Omental fat pad (tissue), 4 donors: Measurements from ENCODE around the gene FLOT2. TPM values are rescaled to one million over a fixed set of nuclear protein-coding genes. Genes with fewer than 3 reads are reported as not detected.
"Not testable (repeated sequence)": the region's sequence is repeated elsewhere in the genome, so short reads cannot be mapped to it uniquely, and the experiment has no call there.

Experiments
- ATAC-seq: fragments of 150-250 bp; one replicate; pipeline ENCODE4 v1.9.1; 2016; ENCODE audit warnings: mild to moderate bottlenecking, moderate library complexity; ENCODE audit not compliant: low FRiP score
- DNase-seq: peaks from one replicate; pipeline ENCODE4 v3.0.0-alpha.2; 2019; ENCODE audit warnings: low spot score
- total RNA-seq, 4 donors: library from RNA; depleted of rRNA; stranded (reverse); fragments of >200 nt; gene quantifications; one replicate each; pipeline ENCODE4 v1.1.0, GENCODE V29; 2016
- TF ChIP-seq, protein P1 (sequence below), 3 donors: fragments of 450-650 bp; IDR thresholded peaks; one replicate each; pipeline ENCODE4 v1.5.1; 2016 to 2017; ENCODE audit warnings: antibody characterized with exemption in 3 of 3, mild to moderate bottlenecking in 3 of 3, moderate library complexity in 2 of 3

FLOT2 gene
- total RNA-seq, 4 donors from 2014 or later = 51.1 to 95.0 (median 68.3) TPM

DNA sequence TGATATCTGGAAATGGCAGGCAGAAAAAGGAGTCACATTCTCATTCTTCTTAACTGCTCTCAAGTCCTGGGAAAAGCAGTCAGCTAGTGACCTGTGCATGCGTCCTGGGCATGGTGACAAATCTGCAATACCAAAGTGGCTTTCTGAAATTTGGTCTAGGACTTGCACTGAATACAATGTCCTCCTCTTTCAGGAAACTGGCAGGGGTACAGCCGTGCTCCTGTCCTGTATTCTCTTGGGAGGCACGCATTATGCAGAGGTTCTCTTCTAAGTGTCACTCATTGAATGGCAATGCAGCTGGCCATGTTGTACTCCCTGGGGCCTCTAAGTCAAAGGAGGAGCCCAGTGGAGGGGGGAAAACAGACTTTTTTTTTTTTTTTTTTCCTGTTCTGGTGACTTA lies 43.1 kb upstream of the FLOT2 start:
- no peak for DNase-seq
- TF ChIP-seq, protein P1, sequence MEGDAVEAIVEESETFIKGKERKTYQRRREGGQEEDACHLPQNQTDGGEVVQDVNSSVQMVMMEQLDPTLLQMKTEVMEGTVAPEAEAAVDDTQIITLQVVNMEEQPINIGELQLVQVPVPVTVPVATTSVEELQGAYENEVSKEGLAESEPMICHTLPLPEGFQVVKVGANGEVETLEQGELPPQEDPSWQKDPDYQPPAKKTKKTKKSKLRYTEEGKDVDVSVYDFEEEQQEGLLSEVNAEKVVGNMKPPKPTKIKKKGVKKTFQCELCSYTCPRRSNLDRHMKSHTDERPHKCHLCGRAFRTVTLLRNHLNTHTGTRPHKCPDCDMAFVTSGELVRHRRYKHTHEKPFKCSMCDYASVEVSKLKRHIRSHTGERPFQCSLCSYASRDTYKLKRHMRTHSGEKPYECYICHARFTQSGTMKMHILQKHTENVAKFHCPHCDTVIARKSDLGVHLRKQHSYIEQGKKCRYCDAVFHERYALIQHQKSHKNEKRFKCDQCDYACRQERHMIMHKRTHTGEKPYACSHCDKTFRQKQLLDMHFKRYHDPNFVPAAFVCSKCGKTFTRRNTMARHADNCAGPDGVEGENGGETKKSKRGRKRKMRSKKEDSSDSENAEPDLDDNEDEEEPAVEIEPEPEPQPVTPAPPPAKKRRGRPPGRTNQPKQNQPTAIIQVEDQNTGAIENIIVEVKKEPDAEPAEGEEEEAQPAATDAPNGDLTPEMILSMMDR (IDR thresholded peaks at IDR 0.05) = no peak
- ATAC-seq = no peak

- ATAC-seq (no peak), DNase-seq (no peak)
- TF ChIP-seq, protein P1 (IDR thresholded peaks at IDR 0.05) = no peak
Measured at GRCh38 chr17:28940142-28940541, 42.6 kb upstream of the FLOT2 start.

- TF ChIP-seq, protein P1 (IDR thresholded peaks at IDR 0.05) = no peak
- ATAC-seq (no peak), DNase-seq (no peak)
Measured at GRCh38 chr17:28938552-28938951, 41.0 kb upstream of the FLOT2 start.

DNA sequence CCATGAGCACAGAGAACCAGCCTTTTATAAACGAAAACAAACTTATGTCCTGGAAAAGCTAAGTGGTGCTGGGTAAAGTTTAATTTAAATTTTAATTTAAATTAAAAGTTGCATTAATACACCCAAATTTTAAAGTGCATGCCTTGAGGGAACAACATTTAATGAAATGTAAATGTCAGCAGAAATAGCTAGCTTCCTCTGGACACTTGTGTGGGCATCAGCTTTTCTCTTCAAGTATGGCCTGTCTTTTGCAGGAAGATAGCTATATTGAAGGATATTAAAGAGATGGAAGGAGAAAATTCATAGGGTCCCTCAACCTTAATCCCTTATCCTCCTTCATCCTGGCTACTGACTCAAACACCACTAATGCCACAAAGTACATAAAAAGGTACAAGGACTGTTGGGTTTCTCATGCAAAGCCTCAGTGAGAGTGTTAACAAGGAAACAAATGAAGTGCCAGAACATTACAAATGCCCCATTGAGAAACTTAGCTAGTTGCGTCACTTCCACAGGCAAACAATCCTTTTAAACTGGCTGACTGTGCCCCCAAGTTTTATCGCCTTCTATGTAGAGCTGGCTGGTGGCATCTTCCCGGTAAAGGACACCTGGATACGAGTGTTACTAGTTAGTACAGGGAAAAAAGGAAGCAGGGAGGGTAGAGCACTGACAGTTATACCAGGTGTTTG lies 39.7 kb upstream of the FLOT2 start:
- ATAC-seq = peak; percentile 18
- no peak for DNase-seq
- TF ChIP-seq, protein P1 (IDR thresholded peaks at IDR 0.05) = no peak

DNA sequence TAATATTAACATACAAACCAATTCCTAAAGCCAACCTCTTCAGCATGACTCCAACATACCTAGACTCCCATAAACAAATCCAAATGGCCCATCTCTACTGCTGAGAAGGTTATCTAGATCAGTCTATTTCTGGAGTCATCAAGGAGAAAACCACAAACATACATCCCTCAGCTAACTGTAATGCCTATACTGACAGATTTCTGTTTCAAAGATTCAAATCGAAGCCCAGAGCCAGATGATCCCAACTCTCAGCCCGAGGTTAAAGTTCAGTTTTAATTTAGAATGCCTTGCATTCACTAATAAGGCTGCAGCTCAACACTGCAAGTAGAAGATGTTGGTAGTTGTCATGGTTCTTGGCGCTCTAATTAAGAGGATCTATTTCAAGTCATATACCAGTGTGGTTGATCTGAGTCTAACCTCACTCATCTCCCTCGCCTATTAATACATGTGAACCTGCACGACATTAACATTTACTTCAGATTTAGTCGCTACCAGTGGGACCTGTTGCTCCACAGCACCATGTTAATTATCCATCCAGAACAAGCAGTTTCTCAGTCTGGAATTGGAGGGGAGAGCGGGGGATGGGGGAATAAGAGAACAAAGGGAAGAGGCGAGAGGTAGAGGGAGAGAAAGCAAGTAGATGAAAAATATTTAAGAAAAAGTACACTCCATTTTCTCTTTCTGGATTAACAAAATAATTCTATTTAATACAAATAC lies 38.4 kb upstream of the FLOT2 start:
- TF ChIP-seq, protein P1 (IDR thresholded peaks at IDR 0.05) = no peak
- DNase-seq (no peak), ATAC-seq (no peak)

GRCh38 chr17:28934508-28934907 lies 37.0 kb upstream of the FLOT2 start:
- not testable (repeated sequence) for ATAC-seq, DNase-seq

- TF ChIP-seq, protein P1 (IDR thresholded peaks at IDR 0.05) = no peak
- DNase-seq (no peak), ATAC-seq (no peak)
Measured at GRCh38 chr17:28929787-28930186, 32.3 kb upstream of the FLOT2 start.
